Measurements from ENCODE around the gene SYNGR4.

DNA sequence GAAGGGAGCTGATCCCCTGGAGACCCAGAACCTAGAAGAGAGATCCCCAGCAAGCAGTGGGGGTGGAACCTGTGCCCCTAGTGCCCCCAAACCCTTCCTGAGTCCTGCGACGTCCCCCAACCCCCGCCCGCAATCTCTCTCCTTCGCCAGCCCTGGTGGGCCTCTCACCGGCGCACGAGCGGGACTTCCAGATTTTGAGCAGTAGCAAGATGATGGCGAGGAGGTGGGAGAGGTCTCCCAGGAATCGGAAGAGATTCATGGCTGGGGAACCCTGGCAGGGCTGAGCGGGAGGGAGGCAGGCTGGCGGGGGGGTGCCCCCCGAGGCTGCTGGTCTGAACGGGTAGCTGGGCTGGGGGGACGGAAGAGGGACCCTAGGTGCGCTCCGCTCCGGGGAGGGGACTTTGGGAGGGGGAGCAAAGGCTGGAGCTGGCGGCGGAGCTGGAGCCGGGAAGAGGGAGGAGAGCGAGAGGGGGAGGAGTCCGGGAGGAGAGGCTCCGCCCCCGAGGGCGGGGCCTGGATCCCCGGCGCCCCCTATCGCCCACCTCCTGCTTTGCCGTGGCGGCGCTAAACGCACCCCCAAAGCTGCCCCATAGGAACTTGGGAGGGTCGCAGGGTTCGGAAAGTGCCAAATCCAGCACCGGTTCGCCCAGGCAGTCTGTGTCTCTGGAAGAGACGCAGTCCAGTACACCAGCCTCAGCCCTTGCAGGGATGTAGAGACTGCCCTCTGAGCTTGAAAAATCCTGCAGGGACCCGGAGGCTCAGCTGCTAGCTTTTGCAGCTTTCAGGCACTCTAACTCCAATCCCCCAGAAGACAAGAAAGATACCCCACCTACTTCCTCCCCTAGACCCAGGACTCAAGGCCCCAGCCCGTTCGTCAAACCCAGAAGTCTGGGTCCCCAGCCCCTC is 27.2 kb downstream of the SYNGR4 start, which contains the start of gene KDELR1:
- TF ChIP-seq, protein P1, sequence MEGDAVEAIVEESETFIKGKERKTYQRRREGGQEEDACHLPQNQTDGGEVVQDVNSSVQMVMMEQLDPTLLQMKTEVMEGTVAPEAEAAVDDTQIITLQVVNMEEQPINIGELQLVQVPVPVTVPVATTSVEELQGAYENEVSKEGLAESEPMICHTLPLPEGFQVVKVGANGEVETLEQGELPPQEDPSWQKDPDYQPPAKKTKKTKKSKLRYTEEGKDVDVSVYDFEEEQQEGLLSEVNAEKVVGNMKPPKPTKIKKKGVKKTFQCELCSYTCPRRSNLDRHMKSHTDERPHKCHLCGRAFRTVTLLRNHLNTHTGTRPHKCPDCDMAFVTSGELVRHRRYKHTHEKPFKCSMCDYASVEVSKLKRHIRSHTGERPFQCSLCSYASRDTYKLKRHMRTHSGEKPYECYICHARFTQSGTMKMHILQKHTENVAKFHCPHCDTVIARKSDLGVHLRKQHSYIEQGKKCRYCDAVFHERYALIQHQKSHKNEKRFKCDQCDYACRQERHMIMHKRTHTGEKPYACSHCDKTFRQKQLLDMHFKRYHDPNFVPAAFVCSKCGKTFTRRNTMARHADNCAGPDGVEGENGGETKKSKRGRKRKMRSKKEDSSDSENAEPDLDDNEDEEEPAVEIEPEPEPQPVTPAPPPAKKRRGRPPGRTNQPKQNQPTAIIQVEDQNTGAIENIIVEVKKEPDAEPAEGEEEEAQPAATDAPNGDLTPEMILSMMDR (optimal IDR thresholded peaks at IDR 0.05 in 1 of 3, IDR thresholded peaks at IDR 0.05 in 1 of 3, conservative IDR thresholded peaks at IDR 0.05 in 1 of 3; ENCODE audit: extremely low read depth in 1 of 3, insufficient read depth in 2 of 3, low read length in 3 of 3): peak; percentile 81 to 99 (median 81)
- no peak for TF ChIP-seq EZH2 (IDR thresholded peaks at IDR 0.05; ENCODE audit: low read length)

All from keratinocyte (primary cell).